ENCODE data around the gene FLCN. TPM values are rescaled to one million over a fixed set of nuclear protein-coding genes. Genes with fewer than 3 reads are reported as not detected.
"Not testable (repeated sequence)": the region's sequence is repeated elsewhere in the genome, so short reads cannot be mapped to it uniquely, and the experiment has no call there.

The FLCN gene
- total and polyA plus RNA-seq, 2 donors (not counting 1 experiment from before 2014, with no cell fraction given) = 16.4 to 68.5 TPM

GRCh38 chr17:17258011-17258410, 21.0 kb upstream of the FLCN start:
- H3K36me3 ChIP-seq (ENCODE audit: control insufficient read depth, insufficient read depth, low read length) = peaks cover 16% of the 10 kb centered on the region
- no peak overlapping the region for H3K9ac ChIP-seq (ENCODE audit: insufficient read depth, low read length)
- H3K27ac ChIP-seq (ENCODE audit: insufficient read depth, low read length) = no peak overlapping the region
- no peak for DNase-seq (ENCODE audit: low read depth in 2 of 2)
- no peaks in the 10 kb centered on the region for H4K20me1 ChIP-seq (ENCODE audit: control insufficient read depth, extremely low read depth, insufficient read depth, low read length)
- no peak overlapping the region for H2AFZ ChIP-seq (ENCODE audit: low read length)
- H3K4me3 ChIP-seq (replicated peaks in 1 of 4; ENCODE audit: control extremely low read depth in 1 of 4, insufficient read depth in 1 of 4, low read depth in 3 of 4, low read length in 4 of 4) = no peak overlapping the region
- no peaks in the 10 kb centered on the region for H3K79me2 ChIP-seq (ENCODE audit: control insufficient read depth, insufficient read depth, low read length)
- H3K27me3 ChIP-seq (ENCODE audit: control insufficient read depth, insufficient read depth, low read length) = no peaks in the 10 kb centered on the region
- H3K9me3 ChIP-seq (ENCODE audit: control insufficient read depth, insufficient read depth, low read depth, low read length) = no peaks in the 10 kb centered on the region
- TF ChIP-seq EZH2 (IDR thresholded peaks at IDR 0.05; ENCODE audit: low read length, missing control alignments) (no peak), CTCF (conservative IDR thresholded peaks at IDR 0.05 in 1 of 2, IDR thresholded peaks at IDR 0.05 in 1 of 2; ENCODE audit: low read depth in 1 of 2, low read length in 2 of 2) (no peak)
- no peaks in the 10 kb centered on the region for H3K4me1 ChIP-seq (ENCODE audit: control insufficient read depth, extremely low read depth, insufficient read depth, low read length)
- H3K4me2 ChIP-seq (ENCODE audit: extremely low read depth, insufficient read depth, low read length) = no peak overlapping the region

- Histone ChIP-seq H2AFZ (ENCODE audit: low read length) (no peak overlapping the region), H3K36me3 (ENCODE audit: control insufficient read depth, insufficient read depth, low read length) (peaks cover 21% of the 10 kb centered on the region), H3K9ac (ENCODE audit: insufficient read depth, low read length) (no peak overlapping the region), H3K4me3 (replicated peaks in 1 of 4; ENCODE audit: control extremely low read depth in 1 of 4, insufficient read depth in 1 of 4, low read depth in 3 of 4, low read length in 4 of 4) (no peak overlapping the region), H4K20me1 (ENCODE audit: control insufficient read depth, extremely low read depth, insufficient read depth, low read length) (no peaks in the 10 kb centered on the region), H3K9me3 (ENCODE audit: control insufficient read depth, insufficient read depth, low read depth, low read length) (no peaks in the 10 kb centered on the region), H3K4me2 (ENCODE audit: extremely low read depth, insufficient read depth, low read length) (no peak overlapping the region), H3K27ac (ENCODE audit: insufficient read depth, low read length) (no peak overlapping the region), H3K79me2 (ENCODE audit: control insufficient read depth, insufficient read depth, low read length) (no peaks in the 10 kb centered on the region), H3K4me1 (ENCODE audit: control insufficient read depth, extremely low read depth, insufficient read depth, low read length) (no peaks in the 10 kb centered on the region), H3K27me3 (ENCODE audit: control insufficient read depth, insufficient read depth, low read length) (no peaks in the 10 kb centered on the region)
- no peak for TF ChIP-seq CTCF (conservative IDR thresholded peaks at IDR 0.05 in 1 of 2, IDR thresholded peaks at IDR 0.05 in 1 of 2; ENCODE audit: low read depth in 1 of 2, low read length in 2 of 2)
- no peak for TF ChIP-seq EZH2 (IDR thresholded peaks at IDR 0.05; ENCODE audit: low read length, missing control alignments)
- no peak for DNase-seq (ENCODE audit: low read depth in 2 of 2)
These were observed 19.3 kb upstream of the FLCN start for GRCh38 chr17:17256316-17256715.

- H3K4me2 ChIP-seq (ENCODE audit: extremely low read depth, insufficient read depth, low read length); H3K4me1 ChIP-seq (ENCODE audit: control insufficient read depth, extremely low read depth, insufficient read depth, low read length); H2AFZ ChIP-seq (ENCODE audit: low read length); H3K27me3 ChIP-seq (ENCODE audit: control insufficient read depth, insufficient read depth, low read length); H3K4me3 ChIP-seq (replicated peaks in 1 of 4; ENCODE audit: control extremely low read depth in 1 of 4, insufficient read depth in 1 of 4, low read depth in 3 of 4, low read length in 4 of 4); H3K27ac ChIP-seq (ENCODE audit: insufficient read depth, low read length); DNase-seq (ENCODE audit: low read depth in 2 of 2); H3K9me3 ChIP-seq (ENCODE audit: control insufficient read depth, insufficient read depth, low read depth, low read length); H3K79me2 ChIP-seq (ENCODE audit: control insufficient read depth, insufficient read depth, low read length); H4K20me1 ChIP-seq (ENCODE audit: control insufficient read depth, extremely low read depth, insufficient read depth, low read length); H3K9ac ChIP-seq (ENCODE audit: insufficient read depth, low read length): not testable (repeated sequence)
- peaks cover 21% of the 10 kb centered on the region for H3K36me3 ChIP-seq (ENCODE audit: control insufficient read depth, insufficient read depth, low read length)
These were observed 18.7 kb upstream of the FLCN start for GRCh38 chr17:17255689-17256088.
